H1 (cell line): Measurements from ENCODE around the gene ZC3H11A. TPM values are rescaled to one million over a fixed set of nuclear protein-coding genes. Genes with fewer than 3 reads are reported as not detected.

ENCODE experiments used
- CTCF ChIA-PET: fragments of 300-600 bp; sonication (Branson Sonifier 250); formaldehyde crosslinking; loops from one replicate; lab custom pipeline; 2021; ENCODE audit not compliant: partially characterized antibody; lab: Charles Lee
- POLR2A ChIA-PET: fragments of 300-600 bp; sonication (Branson Sonifier 250); formaldehyde crosslinking; loops from one replicate; lab custom pipeline; 2021; ENCODE audit warnings: inconsistent platforms; ENCODE audit not compliant: partially characterized antibody; lab: Charles Lee
- DNase-seq, 2 experiments: peaks; one replicate each; pipeline versions ENCODE4 v3.0.0 to v3.0.0-alpha.2; 2010 to 2022; ENCODE audit warnings: low spot score in 2 of 2, low read depth in 1 of 2, mixed read lengths in 1 of 2
- FAIRE-seq: peaks from 2 replicates; lab custom pipeline; 2011; peaks lifted over from hg19 to GRCh38; lab: Jason Lieb, UNC
- H2AFZ ChIP-seq: 2 replicates; pipeline ENCODE4 v1.8.1; 2012; ENCODE audit warnings: low read length, inconsistent platforms
- H2AK5ac ChIP-seq: 2 replicates; pipeline ENCODE4 v1.6.1; 2013; ENCODE audit warnings: low read depth, low read length
- H2BK120ac ChIP-seq: replicated peaks from 2 replicates; pipeline ENCODE3; 2013; ENCODE audit warnings: low read depth, low read length, inconsistent platforms
- H2BK12ac ChIP-seq: 2 replicates; pipeline ENCODE4 v1.6.1; 2013; ENCODE audit warnings: low read depth, low read length
- H2BK15ac ChIP-seq: 2 replicates; pipeline ENCODE4 v1.6.1; 2013; ENCODE audit warnings: low read length
- H2BK20ac ChIP-seq: 2 replicates; pipeline ENCODE4 v1.6.1; 2013; ENCODE audit warnings: low read length
- H2BK5ac ChIP-seq: 2 replicates; pipeline ENCODE4 v1.6.1; 2013; ENCODE audit warnings: low read depth, low read length
- H3K14ac ChIP-seq: 2 replicates; pipeline ENCODE4 v1.6.1; 2013; ENCODE audit warnings: inconsistent platforms; ENCODE audit not compliant: insufficient read length
- H3K18ac ChIP-seq: 2 replicates; pipeline ENCODE4 v1.6.1; 2013; ENCODE audit warnings: low read length; ENCODE audit errors: extremely low read depth
- H3K23ac ChIP-seq: 2 replicates; pipeline ENCODE4 v1.6.1; 2013; ENCODE audit warnings: inconsistent platforms; ENCODE audit not compliant: insufficient read length
- H3K23me2 ChIP-seq: 2 replicates; pipeline ENCODE4 v1.6.1; 2013; ENCODE audit warnings: low read depth, low read length
- H3K27ac ChIP-seq: 2 replicates; pipeline ENCODE4 v1.6.1; 2011; ENCODE audit warnings: low read depth, low read length, inconsistent platforms
- H3K27me3 ChIP-seq, 4 experiments: replicated peaks in 1 of 4; 1 replicate in 1 of 4; 2 replicates in 3 of 4; pipeline versions ENCODE4 v1.6.1 to v1.8.1; 2011 to 2013; ENCODE audit warnings: low read length in 3 of 4, mild to moderate bottlenecking in 3 of 4, inconsistent platforms in 2 of 4, mixed read lengths in 2 of 4, moderate library complexity in 1 of 4; ENCODE audit not compliant: control insufficient read depth in 3 of 4, insufficient read depth in 3 of 4; ENCODE audit errors: extremely low read depth in 1 of 4
- H3K36me3 ChIP-seq, 4 experiments: 2 replicates each; pipeline versions ENCODE4 v1.6.1 to v1.8.1; 2011 to 2013; ENCODE audit warnings: mild to moderate bottlenecking in 4 of 4, low read length in 3 of 4, moderate library complexity in 2 of 4, control low read depth in 1 of 4, inconsistent platforms in 1 of 4; ENCODE audit not compliant: insufficient read depth in 4 of 4, control insufficient read depth in 2 of 4
- H3K4ac ChIP-seq: replicated peaks from 2 replicates; pipeline ENCODE3; 2013; ENCODE audit warnings: low read length, low read depth, mixed read lengths, inconsistent platforms; ENCODE audit not compliant: insufficient read length
- H3K4me1 ChIP-seq, 4 experiments: replicated peaks in 1 of 4; 1 replicate in 1 of 4; 2 replicates in 3 of 4; pipeline versions ENCODE4 v1.6.1 to v1.8.1; 2011 to 2013; ENCODE audit warnings: low read length in 3 of 4, inconsistent platforms in 2 of 4, mixed read lengths in 1 of 4; ENCODE audit not compliant: insufficient read depth in 4 of 4, control insufficient read depth in 3 of 4
- H3K4me2 ChIP-seq, 2 experiments: 2 replicates each; pipeline versions ENCODE4 v1.6.1 to v1.8.1; 2011 to 2013; ENCODE audit warnings: low read depth in 2 of 2, low read length in 2 of 2, control low read depth in 1 of 2, inconsistent platforms in 1 of 2, mild to moderate bottlenecking in 1 of 2; ENCODE audit not compliant: insufficient read depth in 1 of 2
- H3K4me3 ChIP-seq, 4 experiments: fragments of 200-600, 300-600 bp in 1 of 4; sonication (generic), shearing (Covaris generic), sonication (Bioruptor Twin) in 1 of 4; 2 replicates each; pipeline versions ENCODE4 v1.5.1 to v1.8.1; 2011 to 2016; ENCODE audit warnings: low read length in 4 of 4, low read depth in 3 of 4, control low read depth in 2 of 4, inconsistent platforms in 2 of 4, mild to moderate bottlenecking in 2 of 4, mixed read lengths in 1 of 4, moderate library complexity in 1 of 4; ENCODE audit not compliant: insufficient read depth in 2 of 4; ENCODE audit errors: extremely low read depth in 1 of 4
- H3K56ac ChIP-seq: replicated peaks from 2 replicates; pipeline ENCODE3; 2013; ENCODE audit warnings: low read depth, mild to moderate bottlenecking, mixed read lengths, low read length, inconsistent platforms; ENCODE audit not compliant: insufficient read length
- H3K79me1 ChIP-seq: 2 replicates; pipeline ENCODE4 v1.6.1; 2013; ENCODE audit warnings: low read depth, low read length, control low read depth
- H3K79me2 ChIP-seq, 2 experiments: 2 replicates each; pipeline versions ENCODE4 v1.6.1 to v1.8.1; 2012 to 2013; ENCODE audit warnings: low read length in 2 of 2, mild to moderate bottlenecking in 2 of 2, inconsistent platforms in 1 of 2; ENCODE audit not compliant: insufficient read depth in 2 of 2, control insufficient read depth in 1 of 2
- H3K9ac ChIP-seq, 4 experiments: replicated peaks in 1 of 4; 1 replicate in 1 of 4; 2 replicates in 3 of 4; pipeline versions ENCODE4 v1.6.1 to v1.8.1; 2011 to 2013; ENCODE audit warnings: low read depth in 3 of 4, low read length in 3 of 4, control low read depth in 2 of 4, mild to moderate bottlenecking in 2 of 4, moderate library complexity in 2 of 4, inconsistent platforms in 1 of 4; ENCODE audit errors: extremely low read depth in 1 of 4
- H3K9me3 ChIP-seq, 2 experiments: 2 replicates each; pipeline versions ENCODE4 v1.6.1 to v1.8.1; 2012 to 2013; ENCODE audit warnings: mild to moderate bottlenecking in 2 of 2, moderate library complexity in 2 of 2, control low read depth in 1 of 2, inconsistent platforms in 1 of 2, low read depth in 1 of 2, low read length in 1 of 2, mixed read lengths in 1 of 2; ENCODE audit not compliant: insufficient read depth in 2 of 2
- H4K20me1 ChIP-seq, 2 experiments: replicated peaks in 1 of 2; 2 replicates each; pipeline versions ENCODE3 to v1.8.1; 2011 to 2013; ENCODE audit warnings: inconsistent platforms in 2 of 2, low read length in 2 of 2, mild to moderate bottlenecking in 1 of 2; ENCODE audit not compliant: insufficient read depth in 2 of 2, control insufficient read depth in 1 of 2
- H4K5ac ChIP-seq: 2 replicates; pipeline ENCODE4 v1.6.1; 2013; ENCODE audit warnings: low read length, low read depth, mixed read lengths, inconsistent platforms; ENCODE audit not compliant: insufficient read length
- H4K8ac ChIP-seq: 2 replicates; pipeline ENCODE4 v1.8.0; 2013; ENCODE audit warnings: mild to moderate bottlenecking, moderate library complexity, low read length, inconsistent platforms; ENCODE audit not compliant: insufficient read depth; ENCODE audit errors: extremely low read depth
- H4K91ac ChIP-seq: replicated peaks from 2 replicates; pipeline ENCODE3; 2013; ENCODE audit warnings: low read length, mixed read lengths, inconsistent platforms; ENCODE audit not compliant: insufficient read length
- KDM1A ChIP-seq: fragments of 200-600, 300-600 bp; sonication (generic); IDR thresholded peaks from 2 replicates; pipeline ENCODE4 v1.7.1; 2016; ENCODE audit warnings: mild to moderate bottlenecking, low read length, borderline replicate concordance
- POU5F1 ChIP-seq: IDR thresholded peaks from 2 replicates; pipeline ENCODE4 v1.6.1; 2011; ENCODE audit warnings: low read depth, mild to moderate bottlenecking, low read length, moderate library complexity
- SP1 ChIP-seq: IDR thresholded peaks from 2 replicates; pipeline ENCODE4 v1.6.1; 2011; ENCODE audit warnings: low read depth, low read length
- WGBS, 2 experiments: shearing (Covaris generic) in 1 of 2; methylation state at CpG; one replicate each; pipeline versions ENCODE4 v1.1.6 to v1.1.7; 2013 to 2015; ENCODE audit warnings: low lambda C conversion rate in 2 of 2, mixed read lengths in 2 of 2, inconsistent platforms in 1 of 2, low coverage in 1 of 2, missing lambda C conversion rate in 1 of 2; ENCODE audit not compliant: insufficient replicate concordance in 2 of 2, insufficient coverage in 1 of 2, insufficient read length in 1 of 2; ENCODE audit errors: extremely low coverage in 1 of 2, missing lambda C conversion rate in 1 of 2; 5-methylcytosine and 5-hydroxymethylcytosine counted together
- polyA plus RNA-seq, 7 experiments: library from polyadenylated mRNA; depleted of rRNA in 3 of 7; stranded (reverse) in 5 of 7; unstranded in 2 of 7; fragments of >200 nt in 5 of 7; fragments of 200-250 nt in 2 of 7; gene quantifications; 1 replicate in 5 of 7; 2 replicates in 1 of 7; 4 replicates in 1 of 7; pipeline versions ENCODE4 v1.2.1 to v1.2.3, GENCODE V29; 2011 to 2013; ENCODE audit warnings: missing spikeins in 2 of 7, mixed read lengths in 2 of 7
- total RNA-seq: library from RNA; stranded (reverse); fragmentation: NEBNext Ultra II Directional; extraction: Animal tissue kit (Norgen Biotek cat#: 25700); gene quantifications from 2 replicates; pipeline ENCODE4 v1.2.1, GENCODE V29; 2021

Gene ZC3H11A
- total and polyA plus RNA-seq, 2 of the 8 experiments (the other 6 are each of a cell fraction or from before 2014, with no cell fraction given), result 37.2 to 105 TPM

DNA sequence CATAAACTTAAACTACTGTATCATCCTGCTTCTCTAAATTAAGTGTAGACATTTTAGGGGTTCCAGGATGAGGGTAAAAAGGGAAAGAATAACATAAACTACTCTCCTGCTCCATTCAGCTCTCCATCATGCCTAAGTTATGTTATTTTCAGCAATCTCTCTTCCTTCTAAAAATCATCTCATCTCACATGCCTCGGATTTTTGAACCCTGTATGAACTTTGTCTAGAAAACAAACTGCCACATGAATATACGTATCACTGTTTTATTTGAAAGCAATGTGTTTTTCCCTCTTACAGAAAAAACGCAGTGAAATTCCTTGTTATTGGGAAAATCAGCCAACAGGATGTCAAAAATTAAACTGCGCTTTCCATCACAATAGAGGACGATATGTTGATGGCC, 32.6 kb downstream of the ZC3H11A start:
- WGBS, 2 experiments, result 93% methylated on average over 5 of the region's 5 CpGs; no CpG with 5 or more reads in 1 of the 2 experiments
- Histone ChIP-seq H3K4me2 (no peak overlapping the region), H4K5ac (no peak overlapping the region), H2BK20ac (no peak overlapping the region), H4K91ac (no peak overlapping the region), H3K4ac (no peak overlapping the region), H2AK5ac (no peak overlapping the region), H3K23ac (no peak overlapping the region), H3K18ac (no peak overlapping the region), H2BK12ac (no peak overlapping the region), H4K20me1 (no peaks in the 10 kb centered on the region), H3K4me1 (no peaks in the 10 kb centered on the region), H3K79me1 (peaks cover 2% of the 10 kb centered on the region; the same call in 1 of the 2 replicates), H3K4me3 (no peak overlapping the region), H2BK5ac (no peak overlapping the region), H4K8ac (no peak overlapping the region), H3K56ac (no peak overlapping the region), H3K14ac (no peak overlapping the region), H3K9ac (no peak overlapping the region), H3K23me2 (no peaks in the 10 kb centered on the region), H3K9me3 (no peaks in the 10 kb centered on the region), H2AFZ (no peak overlapping the region), H3K79me2 (peaks cover 0 to 15% of the 10 kb centered on the region in 2 experiments; a peak in 2 of 4 replicates), H3K27ac (no peak overlapping the region), H3K27me3 (no peaks in the 10 kb centered on the region), H2BK120ac (no peak overlapping the region), H2BK15ac (no peak overlapping the region), H3K36me3 (peaks cover 5 to 60% (median 44%) of the 10 kb centered on the region in 4 experiments)
- CTCF ChIA-PET, result interaction anchor here (0.6 kb wide), 1 partner anchor 21 kb away, joined by 3 read pairs; no protein-coding TSS in a partner anchor
- FAIRE-seq (no peak), DNase-seq (no peak)
- POLR2A ChIA-PET, result interaction anchor here (0.9 kb wide), 2 partner anchors 17 to 25 kb away, joined by 3 read pairs; no protein-coding TSS in a partner anchor
- TF ChIP-seq POU5F1 (no peak), KDM1A (no peak), SP1 (no peak)
